Cortex of kidney (tissue), 1 donor: ENCODE data around the gene COL16A1.
A peak's percentile ranks its signal among the peaks of the same experiment; 100 is the strongest.

Source experiments
- DNase-seq: peaks from one replicate; lab custom pipeline; 2025; lab: John Stamatoyannopoulos, UW

Gene COL16A1

GRCh38 chr1:31648190-31648589 is 55.6 kb downstream of the COL16A1 start:
- DNase-seq = no peak

- DNase-seq = no peak
Observed at GRCh38 chr1:31647106-31647505, 56.7 kb downstream of the COL16A1 start.

GRCh38 chr1:31646259-31646960 is 57.4 kb downstream of the COL16A1 start:
- DNase-seq = no peak

DNA sequence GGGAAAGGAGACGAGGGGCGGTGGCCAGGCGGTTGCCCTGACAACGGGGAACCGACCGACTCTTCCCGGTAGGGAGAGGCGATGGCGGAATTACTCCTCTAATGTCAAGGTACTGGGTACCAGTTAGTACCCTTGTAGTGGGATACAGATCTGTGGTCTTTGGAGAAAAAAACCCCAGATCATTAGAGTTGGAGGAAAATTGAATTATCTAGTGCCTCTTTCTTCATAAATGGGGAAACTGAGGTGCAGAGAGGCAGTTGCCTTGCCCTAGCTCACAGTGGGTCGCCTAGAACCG is 58.6 kb downstream of the COL16A1 start:
- no peak for DNase-seq

DNA sequence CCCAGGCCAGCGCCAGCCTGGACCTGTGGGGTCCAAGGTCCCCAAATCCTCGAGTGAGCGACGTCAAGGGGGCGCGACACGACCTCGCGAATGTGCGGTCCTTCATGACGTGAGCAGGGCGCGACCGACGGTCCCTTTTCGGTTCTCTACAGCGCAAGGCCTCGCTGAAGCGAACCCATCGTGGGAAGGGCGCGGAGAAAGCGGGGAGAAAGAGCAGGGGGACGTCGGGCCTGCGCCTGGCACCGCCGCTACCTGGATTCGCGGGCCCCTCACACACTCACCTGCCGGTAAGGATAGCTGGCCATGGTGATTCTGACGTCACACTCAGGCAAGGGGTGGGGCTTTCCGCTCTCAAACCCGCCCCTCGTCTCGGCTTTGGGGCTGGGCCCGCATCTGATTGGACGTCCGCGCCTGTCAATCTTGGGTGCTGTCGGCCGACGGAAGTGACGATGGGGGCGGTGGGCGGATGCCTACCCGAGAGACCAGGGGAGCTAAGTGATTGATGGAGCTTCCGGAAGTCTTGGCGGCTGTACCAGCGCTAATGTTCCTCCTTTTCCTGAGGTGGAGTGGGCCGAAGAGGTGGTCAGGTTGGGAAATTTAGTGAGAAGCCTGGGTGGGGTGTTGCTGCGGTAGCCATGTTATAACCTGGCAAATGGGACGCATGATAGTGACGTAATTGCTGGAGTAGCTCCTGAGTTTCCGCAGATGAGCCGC is 59.1 kb downstream of the COL16A1 start, which contains the start of gene PEF1:
TSS of gene PEF1 (minus strand) at position 317 of the 714 bp plus-strand sequence. CDS start at position 305, 12 bp downstream.
- DNase-seq = peak; percentile 75

GRCh38 chr1:31643976-31644559 is 59.7 kb downstream of the COL16A1 start:
- DNase-seq = no peak

GRCh38 chr1:31642897-31643296 is 60.9 kb downstream of the COL16A1 start:
- no peak for DNase-seq

- DNase-seq = no peak
Observed at GRCh38 chr1:31642366-31642765, 61.5 kb downstream of the COL16A1 start.

- DNase-seq = no peak
Observed at GRCh38 chr1:31640964-31641363, 62.9 kb downstream of the COL16A1 start.

DNA sequence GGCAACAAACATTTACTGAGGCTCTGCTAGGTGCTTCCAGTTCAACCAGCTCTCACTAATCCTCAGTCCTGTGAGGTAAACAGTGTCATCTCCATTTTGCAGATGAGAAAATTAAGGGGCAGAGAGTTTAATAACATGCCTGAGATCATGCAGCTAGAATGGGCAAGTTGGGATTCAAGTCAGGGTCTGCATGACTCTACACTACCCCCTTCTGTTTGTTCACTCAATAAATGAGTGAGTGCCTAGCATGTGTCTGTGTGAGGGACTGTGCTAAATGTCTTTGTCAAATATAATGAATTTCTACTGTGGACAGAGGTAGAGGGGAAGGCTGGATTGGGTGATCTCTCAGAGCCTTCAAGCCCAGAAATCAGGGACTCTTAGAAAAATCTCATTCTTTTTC is 63.6 kb downstream of the COL16A1 start:
- DNase-seq = no peak

- DNase-seq = no peak
Observed at GRCh38 chr1:31639543-31639942, 64.3 kb downstream of the COL16A1 start.

- no peak for DNase-seq
Observed at GRCh38 chr1:31637915-31638673, 65.7 kb downstream of the COL16A1 start.

- DNase-seq = no peak
Observed at GRCh38 chr1:31633117-31633516, 70.7 kb downstream of the COL16A1 start.

DNA sequence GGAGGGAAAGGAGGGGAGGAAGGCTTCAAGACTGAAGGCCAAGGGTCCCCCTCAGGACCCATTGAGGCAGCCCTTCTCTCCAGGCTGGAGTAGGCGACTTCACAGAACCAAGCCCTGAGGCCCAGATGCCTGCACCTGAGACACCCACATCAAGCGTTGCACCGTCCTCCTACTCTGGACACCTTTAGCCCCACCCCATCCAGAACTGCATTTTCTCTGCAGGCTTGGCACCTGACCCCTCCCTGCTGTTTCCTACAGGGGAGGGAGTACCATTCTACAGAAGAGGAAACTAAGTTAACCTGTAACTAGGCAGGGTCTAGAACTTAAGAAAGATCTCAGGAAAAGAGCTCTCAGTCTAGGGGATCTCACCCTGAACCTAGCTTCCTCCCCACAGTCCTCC is 71.2 kb downstream of the COL16A1 start:
- DNase-seq = no peak

GRCh38 chr1:31628931-31629556 is 74.8 kb downstream of the COL16A1 start:
- DNase-seq = no peak

- no peak for DNase-seq
Observed at GRCh38 chr1:31627930-31628559, 75.8 kb downstream of the COL16A1 start.

- no peak for DNase-seq
Observed at GRCh38 chr1:31627301-31627929, 76.4 kb downstream of the COL16A1 start.

GRCh38 chr1:31626223-31627207 is 77.3 kb downstream of the COL16A1 start:
- DNase-seq = no peak

GRCh38 chr1:31625561-31626222 is 78.1 kb downstream of the COL16A1 start:
- no peak for DNase-seq
